ENCODE measurements around the gene INHBC.

INHBC gene

DNA sequence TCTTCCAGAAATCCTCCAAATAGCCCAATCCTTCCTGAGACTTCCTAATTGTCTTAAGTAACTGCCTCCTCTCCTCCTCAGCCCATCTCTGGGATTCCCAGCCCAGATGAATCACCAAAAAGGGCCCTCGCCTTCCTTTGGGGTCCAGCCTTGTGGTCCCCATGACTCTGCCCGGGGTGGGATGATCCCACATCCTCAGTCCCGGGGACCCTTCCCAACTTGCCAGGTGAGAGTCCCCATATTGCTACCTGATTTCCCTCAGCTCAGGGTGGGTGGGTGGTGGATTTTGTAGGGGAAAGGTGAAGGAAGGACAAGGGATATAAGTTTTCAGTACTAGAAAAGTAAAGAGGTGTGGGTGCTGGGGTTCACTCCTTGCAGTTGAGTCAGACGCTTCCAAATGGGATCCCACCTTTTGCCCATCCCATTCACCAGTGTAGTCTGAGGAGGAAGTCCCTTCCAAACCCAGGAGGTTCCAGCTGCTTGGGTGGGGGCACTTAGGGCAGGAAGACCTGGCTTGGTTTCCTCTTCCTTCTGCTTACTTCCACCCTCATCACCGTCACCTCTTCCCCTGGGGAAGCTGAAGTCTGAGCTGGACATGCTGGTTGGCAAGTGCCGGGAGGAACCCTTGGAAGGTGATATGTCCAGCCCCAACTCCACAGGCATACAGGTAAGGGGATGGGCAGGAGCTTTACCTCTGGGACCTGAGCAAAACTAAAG lies 30.6 kb downstream of the INHBC start:
- H3K4me3 ChIP-seq (ENCODE audit: low read length): no peak overlapping the region
- no peak for TF ChIP-seq CTCF (conservative IDR thresholded peaks at IDR 0.05; ENCODE audit: low read depth, low read length)
- DNase-seq (ENCODE audit: low read depth): no peak

DNA sequence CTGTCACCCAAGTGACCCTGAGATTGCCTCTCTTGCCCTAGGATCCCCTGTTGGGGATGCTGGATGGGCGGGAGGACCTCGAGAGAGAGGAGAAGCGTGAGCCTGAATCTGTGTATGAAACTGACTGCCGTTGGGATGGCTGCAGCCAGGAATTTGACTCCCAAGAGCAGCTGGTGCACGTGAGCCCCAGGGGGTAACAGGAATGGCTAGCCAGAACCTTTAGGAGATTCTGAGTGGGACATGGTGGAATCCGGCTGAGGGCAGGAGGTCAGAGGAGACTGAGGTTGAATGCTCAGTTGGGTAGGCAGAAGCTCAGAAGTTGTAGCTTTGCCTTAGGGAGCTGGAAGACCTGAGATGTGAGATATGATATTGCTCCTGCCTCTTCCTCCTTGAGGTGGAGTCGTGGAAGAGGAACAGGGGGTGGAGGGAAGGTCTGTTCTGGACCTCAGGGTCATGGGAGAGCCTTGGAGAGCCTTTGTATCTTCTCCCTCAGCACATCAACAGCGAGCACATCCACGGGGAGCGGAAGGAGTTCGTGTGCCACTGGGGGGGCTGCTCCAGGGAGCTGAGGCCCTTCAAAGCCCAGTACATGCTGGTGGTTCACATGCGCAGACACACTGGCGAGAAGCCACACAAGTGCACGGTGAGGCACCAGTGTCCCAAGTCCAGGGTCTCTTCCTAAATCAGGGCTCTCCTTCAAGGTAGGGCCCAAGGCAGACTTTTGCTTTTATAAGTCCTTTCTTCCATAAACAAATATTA lies 31.3 kb downstream of the INHBC start:
- no peak for DNase-seq (ENCODE audit: low read depth)
- TF ChIP-seq CTCF (conservative IDR thresholded peaks at IDR 0.05; ENCODE audit: low read depth, low read length): no peak

DNA sequence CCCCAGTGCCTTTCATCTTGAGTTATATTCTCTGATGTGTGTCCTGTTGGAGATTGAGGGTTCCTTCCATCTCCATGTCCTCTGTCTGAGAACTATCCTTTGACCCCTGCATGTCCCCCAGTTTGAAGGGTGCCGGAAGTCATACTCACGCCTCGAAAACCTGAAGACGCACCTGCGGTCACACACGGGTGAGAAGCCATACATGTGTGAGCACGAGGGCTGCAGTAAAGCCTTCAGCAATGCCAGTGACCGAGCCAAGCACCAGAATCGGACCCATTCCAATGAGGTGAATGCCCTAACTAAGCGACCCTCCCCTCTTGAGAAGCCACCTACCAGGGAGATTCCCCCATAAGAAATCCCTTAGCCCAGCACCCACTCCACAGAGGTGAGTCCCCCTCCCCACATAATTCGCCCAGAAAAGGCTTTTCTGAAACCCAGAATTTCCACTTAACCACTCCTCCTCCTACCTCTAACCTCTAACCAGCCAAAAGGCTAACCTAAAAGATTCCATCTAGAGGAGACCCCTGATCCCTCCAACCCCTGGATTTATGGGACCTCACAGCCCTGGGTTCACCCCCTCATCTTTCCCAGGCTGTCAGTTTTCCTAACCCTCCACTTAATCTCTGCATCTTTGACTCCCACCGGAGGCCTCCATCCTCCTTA lies 32.8 kb downstream of the INHBC start:
- no peak for DNase-seq (ENCODE audit: low read depth)
- no peak overlapping the region for H3K4me3 ChIP-seq (ENCODE audit: low read length)
- TF ChIP-seq CTCF (conservative IDR thresholded peaks at IDR 0.05; ENCODE audit: low read depth, low read length): no peak

More for the DNA sequence above, 31.3 kb downstream of the INHBC start:
- H3K4me3 ChIP-seq (ENCODE audit: low read length): no peak overlapping the region

GRCh38 chr12:57467915-57468314 lies 33.3 kb downstream of the INHBC start:
- no peak overlapping the region for H3K4me3 ChIP-seq (ENCODE audit: low read length)
- no peak for DNase-seq (ENCODE audit: low read depth)
- TF ChIP-seq CTCF (conservative IDR thresholded peaks at IDR 0.05; ENCODE audit: low read depth, low read length): no peak

DNA sequence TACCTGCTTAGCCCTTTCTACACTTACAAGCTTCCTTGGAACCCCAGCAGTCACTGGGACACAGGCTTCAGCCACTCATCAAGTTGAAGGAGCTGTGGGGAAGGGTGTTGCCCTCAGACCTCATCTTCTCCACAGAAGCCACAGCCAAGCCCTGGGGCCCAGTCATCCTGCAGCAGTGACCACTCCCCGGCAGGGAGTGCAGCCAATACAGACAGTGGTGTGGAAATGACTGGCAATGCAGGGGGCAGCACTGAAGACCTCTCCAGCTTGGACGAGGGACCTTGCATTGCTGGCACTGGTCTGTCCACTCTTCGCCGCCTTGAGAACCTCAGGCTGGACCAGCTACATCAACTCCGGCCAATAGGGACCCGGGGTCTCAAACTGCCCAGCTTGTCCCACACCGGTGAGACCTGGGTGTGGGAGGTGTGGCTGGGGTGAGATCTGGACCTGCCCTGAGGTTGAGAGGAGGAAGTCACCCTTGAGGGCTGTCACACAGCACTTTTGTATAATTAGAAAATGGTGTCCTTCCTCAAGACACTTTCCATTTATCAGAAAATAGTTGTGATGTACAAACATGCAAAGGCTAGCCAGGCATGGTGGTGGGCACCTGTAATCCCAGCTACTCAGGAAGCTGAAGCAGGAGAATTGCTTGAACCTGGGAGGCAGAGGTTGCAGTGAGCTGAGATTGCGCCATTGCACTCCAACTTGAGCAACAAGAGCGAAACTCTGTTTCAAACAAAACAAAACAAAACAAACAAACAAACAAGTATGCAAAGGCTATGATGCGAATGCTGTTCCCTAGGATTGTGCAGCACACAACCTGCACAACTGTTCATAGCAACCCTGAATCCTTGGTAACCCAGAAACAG lies 34.9 kb downstream of the INHBC start:
- TF ChIP-seq CTCF (conservative IDR thresholded peaks at IDR 0.05; ENCODE audit: low read depth, low read length): no peak
- no peak for DNase-seq (ENCODE audit: low read depth)
- H3K4me3 ChIP-seq (ENCODE audit: low read length): no peak overlapping the region

- H3K4me3 ChIP-seq (ENCODE audit: low read length): no peak overlapping the region
- no peak for DNase-seq (ENCODE audit: low read depth)
- no peak for TF ChIP-seq CTCF (conservative IDR thresholded peaks at IDR 0.05; ENCODE audit: low read depth, low read length)
Observed at GRCh38 chr12:57470286-57470969, 35.8 kb downstream of the INHBC start.

Measured in retinal pigment epithelial cell (primary cell).